ENCODE measurements around the gene ADAMTS15. TPM values are rescaled to one million over a fixed set of nuclear protein-coding genes. Genes with fewer than 3 reads are reported as not detected.

The ADAMTS15 gene
- total and polyA plus RNA-seq, 2 donors (not counting 3 experiments of a cell fraction or from before 2014, with no cell fraction given): 0.08 TPM; not detected in 1

DNA sequence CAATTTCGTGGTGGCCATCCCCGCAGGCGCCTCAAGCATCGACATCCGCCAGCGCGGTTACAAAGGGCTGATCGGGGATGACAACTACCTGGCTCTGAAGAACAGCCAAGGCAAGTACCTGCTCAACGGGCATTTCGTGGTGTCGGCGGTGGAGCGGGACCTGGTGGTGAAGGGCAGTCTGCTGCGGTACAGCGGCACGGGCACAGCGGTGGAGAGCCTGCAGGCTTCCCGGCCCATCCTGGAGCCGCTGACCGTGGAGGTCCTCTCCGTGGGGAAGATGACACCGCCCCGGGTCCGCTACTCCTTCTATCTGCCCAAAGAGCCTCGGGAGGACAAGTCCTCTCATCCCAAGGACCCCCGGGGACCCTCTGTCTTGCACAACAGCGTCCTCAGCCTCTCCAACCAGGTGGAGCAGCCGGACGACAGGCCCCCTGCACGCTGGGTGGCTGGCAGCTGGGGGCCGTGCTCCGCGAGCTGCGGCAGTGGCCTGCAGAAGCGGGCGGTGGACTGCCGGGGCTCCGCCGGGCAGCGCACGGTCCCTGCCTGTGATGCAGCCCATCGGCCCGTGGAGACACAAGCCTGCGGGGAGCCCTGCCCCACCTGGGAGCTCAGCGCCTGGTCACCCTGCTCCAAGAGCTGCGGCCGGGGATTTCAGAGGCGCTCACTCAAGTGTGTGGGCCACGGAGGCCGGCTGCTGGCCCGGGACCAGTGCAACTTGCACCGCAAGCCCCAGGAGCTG lies 24.8 kb downstream of the ADAMTS15 start:
- Histone ChIP-seq H3K9me1 (replicated peaks; ENCODE audit: control insufficient read depth, extremely low read depth, insufficient read depth, low read length) (no peaks in the 10 kb centered on the region), H3K27me3 (ENCODE audit: control insufficient read depth in 2 of 2, insufficient read depth in 2 of 2, low read length in 2 of 2) (peaks cover 0 to 6% of the 10 kb centered on the region in 2 experiments), H4K20me1 (replicated peaks; ENCODE audit: control insufficient read depth, extremely low read depth, insufficient read depth, low read length) (no peaks in the 10 kb centered on the region), H3K4me3 (replicated peaks in 1 of 3; ENCODE audit: insufficient read depth in 1 of 3, low read depth in 1 of 3, low read length in 3 of 3) (no peak overlapping the region), H3K27ac (ENCODE audit: insufficient read depth, low read depth, low read length) (no peak overlapping the region), H2AFZ (ENCODE audit: low read depth, low read length) (no peak overlapping the region), H3K4me1 (ENCODE audit: control insufficient read depth, extremely low read depth, insufficient read depth, low read length) (peaks cover 6% of the 10 kb centered on the region), H3K9ac (replicated peaks; ENCODE audit: extremely low read depth, insufficient read depth, low read length) (no peak overlapping the region), H3K4me2 (ENCODE audit: insufficient read depth, low read length) (no peak overlapping the region), H3K79me2 (ENCODE audit: control insufficient read depth, insufficient read depth, low read length) (no peaks in the 10 kb centered on the region), H3K9me3 (replicated peaks; ENCODE audit: control insufficient read depth, insufficient read depth, low read length) (no peaks in the 10 kb centered on the region), H3K36me3 (ENCODE audit: control insufficient read depth in 2 of 2, extremely low read depth in 1 of 2, insufficient read depth in 2 of 2, low read length in 2 of 2) (no peaks in the 10 kb centered on the region)
- CTCF ChIA-PET: no interaction called here
- POLR2A ChIA-PET: no interaction called here
- no peak for TF ChIP-seq MYC (IDR thresholded peaks at IDR 0.05; ENCODE audit: low read depth, low read length)
- no peak for TF ChIP-seq POLR2AphosphoS5 (IDR thresholded peaks at IDR 0.05; ENCODE audit: insufficient read depth, low read depth, low read length)
- TF ChIP-seq, protein P1, sequence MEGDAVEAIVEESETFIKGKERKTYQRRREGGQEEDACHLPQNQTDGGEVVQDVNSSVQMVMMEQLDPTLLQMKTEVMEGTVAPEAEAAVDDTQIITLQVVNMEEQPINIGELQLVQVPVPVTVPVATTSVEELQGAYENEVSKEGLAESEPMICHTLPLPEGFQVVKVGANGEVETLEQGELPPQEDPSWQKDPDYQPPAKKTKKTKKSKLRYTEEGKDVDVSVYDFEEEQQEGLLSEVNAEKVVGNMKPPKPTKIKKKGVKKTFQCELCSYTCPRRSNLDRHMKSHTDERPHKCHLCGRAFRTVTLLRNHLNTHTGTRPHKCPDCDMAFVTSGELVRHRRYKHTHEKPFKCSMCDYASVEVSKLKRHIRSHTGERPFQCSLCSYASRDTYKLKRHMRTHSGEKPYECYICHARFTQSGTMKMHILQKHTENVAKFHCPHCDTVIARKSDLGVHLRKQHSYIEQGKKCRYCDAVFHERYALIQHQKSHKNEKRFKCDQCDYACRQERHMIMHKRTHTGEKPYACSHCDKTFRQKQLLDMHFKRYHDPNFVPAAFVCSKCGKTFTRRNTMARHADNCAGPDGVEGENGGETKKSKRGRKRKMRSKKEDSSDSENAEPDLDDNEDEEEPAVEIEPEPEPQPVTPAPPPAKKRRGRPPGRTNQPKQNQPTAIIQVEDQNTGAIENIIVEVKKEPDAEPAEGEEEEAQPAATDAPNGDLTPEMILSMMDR (IDR thresholded peaks at IDR 0.05; ENCODE audit: extremely low read depth in 1 of 2, insufficient read depth in 1 of 2, low read depth in 1 of 2, low read length in 2 of 2): no peak
- TF ChIP-seq FOS (IDR thresholded peaks at IDR 0.05; ENCODE audit: borderline replicate concordance, insufficient read depth, low read length): no peak
- TF ChIP-seq, protein P2, sequence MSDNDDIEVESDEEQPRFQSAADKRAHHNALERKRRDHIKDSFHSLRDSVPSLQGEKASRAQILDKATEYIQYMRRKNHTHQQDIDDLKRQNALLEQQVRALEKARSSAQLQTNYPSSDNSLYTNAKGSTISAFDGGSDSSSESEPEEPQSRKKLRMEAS (IDR thresholded peaks at IDR 0.05; ENCODE audit: insufficient read depth, insufficient read length): no peak
- dilution Hi-C loops (cut with MboI; ENCODE audit: extremely low pct_ligation_motif_present, low sequenced_read_pairs) (no loop called here), intact Hi-C loops (cut with micrococcal nuclease) (no loop called here)
- FAIRE-seq (no peak), DNase-seq (ENCODE audit: low read depth, low spot score) (no peak)
- no TSS peak for BruUV-seq (replicated peaks)

All from endothelial cell of umbilical vein (primary cell).